Activated naive CD4-positive, alpha-beta T cell treated with anti-CD3 and anti-CD28 coated beads, Interleukin-2, amount 50 U/mL, for 24 hours (primary cell): ENCODE results near the gene CCDC43.
A peak's percentile ranks its signal among the peaks of the same experiment; 100 is the strongest.
"Not testable (repeated sequence)": the region's sequence is repeated elsewhere in the genome, so short reads cannot be mapped to it uniquely, and the experiment has no call there.

Experiments
- H3K27ac Mint-ChIP-seq: one replicate; pipeline ENCODE4 v1.8.0; 2021; ENCODE audit warnings: mild to moderate bottlenecking, mixed read lengths
- H3K27me3 Mint-ChIP-seq: one replicate; pipeline ENCODE4 v1.8.0; 2021; ENCODE audit warnings: mixed read lengths
- H3K36me3 Mint-ChIP-seq: one replicate; pipeline ENCODE4 v1.8.0; 2021; ENCODE audit warnings: mixed read lengths
- H3K4me1 Mint-ChIP-seq: one replicate; pipeline ENCODE4 v1.8.0; 2021; ENCODE audit warnings: mixed read lengths
- H3K4me3 Mint-ChIP-seq: one replicate; pipeline ENCODE4 v1.8.0; 2021; ENCODE audit warnings: mild to moderate bottlenecking, mixed read lengths
- H3K9me3 Mint-ChIP-seq: one replicate; pipeline ENCODE4 v1.8.0; 2021; ENCODE audit warnings: mixed read lengths

The CCDC43 gene

DNA sequence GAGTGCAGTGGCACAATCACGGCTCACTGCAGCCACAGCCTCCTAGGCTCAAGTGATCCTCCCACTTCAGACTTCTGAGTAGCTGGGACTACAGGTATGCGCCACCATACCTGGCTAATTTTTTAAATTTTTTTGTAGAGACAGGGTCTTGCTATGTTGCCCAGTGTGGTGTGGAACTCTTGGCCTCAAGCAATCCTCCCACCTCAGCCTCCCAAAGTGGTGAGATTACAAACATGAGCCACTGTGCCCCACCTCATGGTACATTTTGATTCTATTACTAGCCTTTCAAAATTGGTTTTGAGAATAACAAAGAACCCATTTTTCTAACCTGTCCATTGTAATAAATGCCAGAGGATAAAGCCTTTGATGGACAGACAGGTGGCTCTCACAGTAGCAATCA is 1.4 kb downstream of the CCDC43 start:
- H3K4me3 Mint-ChIP-seq = peak overlapping the region; percentile 99
- H3K36me3 Mint-ChIP-seq = peaks cover 12% of the 10 kb centered on the region
- peaks cover 50% of the 10 kb centered on the region for H3K4me1 Mint-ChIP-seq
- H3K9me3 Mint-ChIP-seq = no peaks in the 10 kb centered on the region
- H3K27ac Mint-ChIP-seq = no peak overlapping the region
- no peaks in the 10 kb centered on the region for H3K27me3 Mint-ChIP-seq

DNA sequence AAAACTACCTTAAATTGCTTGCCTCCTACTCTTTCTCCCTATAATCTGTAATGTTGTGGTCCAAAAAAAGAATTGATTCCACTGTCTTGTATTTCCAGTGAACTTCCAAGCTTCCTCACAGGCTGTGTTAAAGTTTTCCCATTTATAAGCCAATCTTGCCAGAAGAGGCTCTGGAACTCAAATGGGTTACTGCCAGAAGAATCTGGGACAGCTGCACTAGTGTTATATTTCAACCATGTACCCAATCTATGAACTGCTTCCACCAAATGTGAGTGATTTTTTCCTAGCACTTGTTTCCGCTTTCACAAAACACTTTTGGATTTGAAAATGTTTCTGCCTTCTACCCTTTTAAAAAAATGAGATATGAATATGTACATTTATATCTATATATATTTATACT is 1.8 kb downstream of the CCDC43 start:
- H3K4me3 Mint-ChIP-seq = no peak overlapping the region
- H3K27ac Mint-ChIP-seq = no peak overlapping the region
- H3K27me3 Mint-ChIP-seq = no peaks in the 10 kb centered on the region
- H3K36me3 Mint-ChIP-seq = peaks cover 12% of the 10 kb centered on the region
- H3K4me1 Mint-ChIP-seq = peaks cover 50% of the 10 kb centered on the region
- no peaks in the 10 kb centered on the region for H3K9me3 Mint-ChIP-seq

DNA sequence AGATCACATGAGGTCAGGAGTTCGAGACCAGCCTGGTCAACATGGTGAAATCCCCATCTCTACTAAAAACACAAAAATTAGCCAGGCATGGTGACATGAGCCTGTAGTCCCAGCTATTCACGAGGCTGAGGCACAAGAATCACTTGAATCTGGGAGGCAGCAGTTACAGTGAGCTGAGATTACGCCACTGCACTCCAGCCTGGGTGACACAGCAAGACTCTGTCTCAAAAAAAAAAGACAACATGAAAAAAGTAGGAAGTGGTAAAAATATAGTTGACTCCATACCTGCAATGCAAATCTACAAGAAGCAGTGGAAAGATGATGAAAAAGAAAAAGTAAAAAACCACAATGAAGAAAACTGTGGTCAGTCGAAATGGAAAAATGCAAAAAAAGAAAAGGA is 6.3 kb downstream of the CCDC43 start:
- not testable (repeated sequence) for H3K27me3 Mint-ChIP-seq, H3K9me3 Mint-ChIP-seq, H3K4me3 Mint-ChIP-seq, H3K27ac Mint-ChIP-seq
- peaks cover 16% of the 10 kb centered on the region for H3K36me3 Mint-ChIP-seq
- H3K4me1 Mint-ChIP-seq = peaks cover 25% of the 10 kb centered on the region

DNA sequence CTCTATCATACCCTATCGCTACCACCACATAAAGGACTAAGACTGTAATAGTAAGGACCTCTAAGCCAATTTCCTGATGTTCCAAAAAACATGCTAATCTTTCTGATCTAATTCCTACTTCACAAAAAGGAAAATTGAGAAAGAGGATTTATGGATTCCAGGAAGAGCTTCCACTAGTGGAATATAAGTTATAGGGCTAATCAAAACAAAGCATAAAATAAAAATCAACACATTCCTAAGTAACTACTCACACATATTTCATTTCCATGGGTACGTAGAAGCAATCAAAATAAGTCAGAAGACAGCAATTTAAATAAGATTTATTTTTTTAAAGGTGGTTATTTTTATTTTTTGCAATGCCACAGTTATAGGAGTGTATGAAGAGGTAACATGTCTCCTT is 12.4 kb downstream of the CCDC43 start:
- no peaks in the 10 kb centered on the region for H3K27me3 Mint-ChIP-seq
- H3K4me3 Mint-ChIP-seq = no peak overlapping the region
- H3K27ac Mint-ChIP-seq = no peak overlapping the region
- H3K9me3 Mint-ChIP-seq = no peaks in the 10 kb centered on the region
- no peaks in the 10 kb centered on the region for H3K4me1 Mint-ChIP-seq
- peaks cover 3% of the 10 kb centered on the region for H3K36me3 Mint-ChIP-seq

DNA sequence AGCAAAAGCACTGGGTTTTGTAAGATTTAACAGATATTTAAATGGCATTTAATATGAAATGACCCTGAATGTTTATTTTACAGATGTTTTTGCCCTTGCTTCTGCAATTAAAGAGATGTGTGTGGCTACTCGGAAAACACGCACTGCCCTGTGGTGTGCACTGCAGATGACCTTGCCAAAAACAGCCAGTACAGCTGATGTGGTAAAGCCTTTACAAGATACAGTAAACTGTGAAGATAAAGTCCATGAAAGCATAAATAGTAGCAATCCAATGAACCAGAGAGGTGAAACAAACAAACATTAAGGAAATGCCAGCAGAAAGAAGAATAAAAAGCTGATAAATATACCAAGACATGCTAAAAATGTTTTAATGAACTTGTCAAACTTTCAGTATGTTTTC is 15.7 kb downstream of the CCDC43 start:
- H3K4me1 Mint-ChIP-seq = no peaks in the 10 kb centered on the region
- peaks cover 2% of the 10 kb centered on the region for H3K36me3 Mint-ChIP-seq
- no peak overlapping the region for H3K27ac Mint-ChIP-seq
- no peak overlapping the region for H3K4me3 Mint-ChIP-seq
- H3K27me3 Mint-ChIP-seq = no peaks in the 10 kb centered on the region
- no peaks in the 10 kb centered on the region for H3K9me3 Mint-ChIP-seq

DNA sequence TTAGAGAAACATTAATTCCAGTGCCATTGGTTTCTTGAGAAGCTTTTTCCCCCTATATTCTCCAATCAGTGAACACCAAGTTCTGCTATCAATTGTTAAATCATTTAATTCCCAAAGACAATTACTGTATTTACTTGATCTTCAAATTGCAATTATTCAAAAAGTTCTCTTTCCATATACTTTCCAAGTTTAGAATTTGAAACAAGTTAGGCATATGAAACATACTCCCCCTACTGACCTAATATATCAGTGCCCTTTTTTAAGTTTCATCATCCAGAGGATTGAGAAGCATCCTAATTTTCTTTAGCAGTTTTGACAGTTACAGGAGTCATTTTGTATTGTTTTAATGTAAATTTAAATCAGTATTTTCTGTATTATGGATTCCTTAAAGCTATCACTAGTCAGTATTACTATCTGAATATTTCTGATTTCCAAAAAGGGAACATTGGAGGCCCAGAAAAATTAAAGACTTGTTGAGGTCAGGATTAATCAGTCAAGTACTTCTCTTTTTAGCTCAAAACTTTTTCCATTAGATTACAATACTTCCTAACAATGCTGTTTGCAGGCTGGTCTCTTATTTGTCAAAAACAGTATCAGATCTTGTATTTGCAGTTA is 17.0 kb downstream of the CCDC43 start:
- Mint-ChIP-seq H3K4me1 (no peaks in the 10 kb centered on the region), H3K27ac (no peak overlapping the region), H3K9me3 (no peaks in the 10 kb centered on the region), H3K27me3 (no peaks in the 10 kb centered on the region), H3K36me3 (no peaks in the 10 kb centered on the region), H3K4me3 (no peak overlapping the region)

DNA sequence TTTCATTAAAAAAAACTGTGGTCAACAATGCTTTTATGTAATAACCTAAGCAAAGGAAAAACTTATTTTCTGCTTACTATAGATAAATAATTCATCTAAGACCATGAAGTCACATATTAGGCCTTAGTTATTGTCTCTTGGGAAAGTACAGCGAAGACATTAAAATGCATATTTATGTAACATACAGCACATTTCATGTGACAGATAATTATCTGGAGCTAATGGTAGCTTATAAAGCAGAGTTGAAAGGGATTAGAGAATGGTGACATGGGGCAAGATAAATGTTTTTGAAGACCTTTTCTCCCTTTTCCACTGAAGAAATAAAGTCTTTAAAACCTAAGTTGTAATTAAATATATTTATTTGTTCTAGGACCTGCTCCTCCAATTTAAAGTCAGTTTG is 23.6 kb downstream of the CCDC43 start:
- Mint-ChIP-seq H3K4me1 (no peaks in the 10 kb centered on the region), H3K36me3 (no peaks in the 10 kb centered on the region), H3K27me3 (no peaks in the 10 kb centered on the region), H3K4me3 (no peak overlapping the region), H3K27ac (no peak overlapping the region), H3K9me3 (no peaks in the 10 kb centered on the region)

DNA sequence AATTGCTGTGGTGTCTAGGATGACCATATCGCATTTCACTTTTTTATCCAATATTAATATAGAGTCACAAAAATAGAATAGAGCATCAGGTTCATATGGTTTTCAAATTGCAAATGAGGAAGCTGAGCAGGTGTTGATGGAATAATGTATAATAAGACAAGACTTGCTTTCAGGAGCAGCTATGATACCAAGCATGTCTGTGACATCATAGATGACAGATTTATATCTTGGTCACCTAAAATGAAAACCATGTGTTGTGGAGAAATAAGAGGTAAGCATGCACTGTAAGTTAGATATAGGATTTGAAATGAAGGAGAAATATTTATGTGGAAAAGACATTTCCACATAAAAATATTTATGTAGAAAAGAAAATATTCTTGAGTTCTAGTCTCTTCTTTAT is 24.7 kb downstream of the CCDC43 start:
- Mint-ChIP-seq H3K4me3 (no peak overlapping the region), H3K9me3 (no peaks in the 10 kb centered on the region), H3K36me3 (no peaks in the 10 kb centered on the region), H3K4me1 (no peaks in the 10 kb centered on the region), H3K27me3 (no peaks in the 10 kb centered on the region), H3K27ac (no peak overlapping the region)

DNA sequence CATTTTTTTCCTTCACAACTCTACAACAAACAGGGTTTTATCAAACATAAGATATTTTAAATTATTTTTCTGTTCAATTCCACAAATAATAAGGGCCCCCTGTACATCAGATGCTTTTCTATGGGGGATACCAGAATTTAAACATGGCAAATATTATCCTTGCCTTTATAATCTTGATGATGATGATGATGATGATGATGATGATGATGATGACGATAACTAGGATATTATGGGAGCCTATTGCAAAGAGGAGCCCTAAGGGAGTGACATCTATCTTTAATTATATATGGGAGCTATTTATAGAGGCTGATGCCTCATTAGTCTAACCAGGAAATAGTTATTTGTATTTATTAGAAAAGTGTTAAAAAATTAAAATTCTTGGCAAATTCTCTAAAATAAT is 26.5 kb downstream of the CCDC43 start:
- no peaks in the 10 kb centered on the region for H3K9me3 Mint-ChIP-seq
- no peaks in the 10 kb centered on the region for H3K36me3 Mint-ChIP-seq
- no peak overlapping the region for H3K4me3 Mint-ChIP-seq
- H3K4me1 Mint-ChIP-seq = no peaks in the 10 kb centered on the region
- no peak overlapping the region for H3K27ac Mint-ChIP-seq
- no peaks in the 10 kb centered on the region for H3K27me3 Mint-ChIP-seq

DNA sequence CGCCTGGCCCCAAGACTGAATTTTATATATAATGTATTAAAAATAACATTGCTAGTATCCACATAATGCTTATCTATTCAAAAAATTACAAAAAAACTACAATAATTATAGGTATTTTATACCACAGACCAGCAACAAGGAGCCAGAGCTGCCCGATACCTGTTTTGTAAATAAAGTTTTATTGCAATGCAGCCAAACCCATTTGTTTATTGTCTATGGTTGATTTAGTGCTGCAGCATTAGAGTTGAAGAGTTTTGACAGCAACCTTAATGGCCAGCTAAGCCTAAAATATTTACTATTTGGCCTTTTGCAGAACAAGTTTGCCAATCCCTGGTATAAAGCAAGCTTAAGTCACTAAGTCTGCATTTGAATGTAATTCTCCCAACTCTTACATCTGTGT is 27.7 kb downstream of the CCDC43 start:
- H3K4me1 Mint-ChIP-seq = peaks cover 3% of the 10 kb centered on the region
- peaks cover 2% of the 10 kb centered on the region for H3K36me3 Mint-ChIP-seq
- H3K27ac Mint-ChIP-seq = no peak overlapping the region
- H3K9me3 Mint-ChIP-seq = no peaks in the 10 kb centered on the region
- H3K27me3 Mint-ChIP-seq = peaks cover 3% of the 10 kb centered on the region
- no peak overlapping the region for H3K4me3 Mint-ChIP-seq

DNA sequence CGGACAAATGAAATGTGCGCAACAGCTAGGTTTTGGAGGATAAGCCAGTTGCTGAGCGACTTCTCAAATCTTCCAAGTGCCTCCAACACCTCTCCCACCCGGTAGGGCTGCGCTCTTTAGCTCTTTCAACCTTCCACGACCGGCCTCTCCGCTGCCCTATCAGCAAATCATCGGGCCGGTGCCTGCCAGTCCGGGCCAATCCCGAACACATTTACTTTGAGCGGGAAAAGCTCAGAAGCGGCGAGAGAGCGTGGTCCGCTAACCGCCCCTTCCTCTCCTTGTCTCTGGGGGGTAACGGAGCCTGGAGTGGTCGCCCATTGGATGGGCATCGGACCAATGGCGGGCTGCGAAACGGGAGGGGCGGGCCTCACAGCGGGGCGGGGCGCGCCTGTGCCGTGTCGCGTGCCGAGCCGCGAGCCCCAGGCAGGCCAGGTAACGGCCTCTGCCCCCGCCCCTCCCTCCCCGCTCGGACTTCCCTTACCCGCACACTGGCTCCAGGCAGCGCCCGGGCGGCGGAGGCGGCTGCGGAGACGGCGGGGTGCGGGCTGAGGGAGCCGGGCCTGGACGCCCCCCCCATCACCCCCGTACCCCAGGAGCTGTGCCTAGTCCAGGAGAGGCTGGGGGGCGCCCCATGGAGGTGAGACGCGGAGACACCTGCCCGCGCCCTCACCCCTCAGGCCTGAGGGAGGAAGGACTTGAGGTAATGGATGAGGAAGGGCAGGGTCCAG is 33.4 kb downstream of the CCDC43 start, which contains the start of gene MEIOC:
Gene MEIOC, plus strand, starts transcription at position 486 of the 728 bp plus-strand sequence. Its CDS starts 146 bp downstream, at position 632.
- H3K27ac Mint-ChIP-seq = peak within 1 kb of the TSS; percentile 59
- H3K9me3 Mint-ChIP-seq = no peaks in the 10 kb centered on the region
- peaks cover 19% of the 10 kb centered on the region for H3K27me3 Mint-ChIP-seq
- peaks cover 9% of the 10 kb centered on the region for H3K4me1 Mint-ChIP-seq
- peak within 1 kb of the TSS; percentile 73 for H3K4me3 Mint-ChIP-seq
- peaks cover 2% of the 10 kb centered on the region for H3K36me3 Mint-ChIP-seq

DNA sequence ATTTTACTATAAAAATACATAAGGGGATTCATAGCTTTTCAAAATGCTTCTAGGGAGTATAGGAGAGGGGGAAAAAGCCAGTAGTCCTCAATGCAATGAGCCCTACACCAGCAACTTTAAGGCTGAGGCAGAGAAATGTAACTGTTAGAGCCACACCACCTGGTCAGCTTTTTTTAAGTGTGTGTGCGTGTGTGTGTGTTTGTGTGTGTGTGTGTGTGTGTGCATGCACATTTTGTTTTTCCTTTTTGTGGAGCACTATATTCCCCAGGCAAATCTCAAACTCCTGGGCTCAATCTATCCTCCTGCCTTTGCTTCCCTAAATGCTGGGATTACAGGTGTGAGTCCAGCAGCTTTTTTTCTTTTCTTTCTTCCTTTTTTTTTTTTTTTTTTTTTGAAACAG is 35.6 kb downstream of the CCDC43 start:
- H3K27me3 Mint-ChIP-seq = peaks cover 21% of the 10 kb centered on the region
- peaks cover 2% of the 10 kb centered on the region for H3K36me3 Mint-ChIP-seq
- no peak overlapping the region for H3K4me3 Mint-ChIP-seq
- H3K9me3 Mint-ChIP-seq = no peaks in the 10 kb centered on the region
- H3K4me1 Mint-ChIP-seq = peaks cover 9% of the 10 kb centered on the region
- H3K27ac Mint-ChIP-seq = peak overlapping the region; percentile 55

DNA sequence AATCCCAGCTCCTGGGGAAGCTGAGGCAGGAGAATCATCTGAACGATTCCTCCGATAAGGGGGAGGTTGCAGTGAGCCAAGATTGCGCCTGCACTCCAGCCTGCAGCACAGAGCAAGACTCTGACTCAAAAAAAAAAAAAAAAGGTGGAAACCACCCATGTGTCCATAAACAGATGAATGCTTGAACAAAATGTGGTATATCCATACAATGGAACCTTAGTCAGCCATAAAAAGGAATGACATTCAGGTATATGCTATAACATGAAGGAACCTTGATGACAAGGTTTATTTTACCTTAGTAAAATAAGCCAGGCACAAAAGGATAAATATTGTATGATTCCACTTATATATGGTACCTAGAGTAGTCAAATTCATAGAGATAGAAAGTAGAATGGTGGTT is 36.2 kb downstream of the CCDC43 start:
- Mint-ChIP-seq H3K4me3 (no peak overlapping the region), H3K27me3 (peaks cover 21% of the 10 kb centered on the region), H3K9me3 (no peaks in the 10 kb centered on the region), H3K27ac (peak overlapping the region; percentile 41), H3K4me1 (peaks cover 9% of the 10 kb centered on the region), H3K36me3 (peaks cover 2% of the 10 kb centered on the region)

DNA sequence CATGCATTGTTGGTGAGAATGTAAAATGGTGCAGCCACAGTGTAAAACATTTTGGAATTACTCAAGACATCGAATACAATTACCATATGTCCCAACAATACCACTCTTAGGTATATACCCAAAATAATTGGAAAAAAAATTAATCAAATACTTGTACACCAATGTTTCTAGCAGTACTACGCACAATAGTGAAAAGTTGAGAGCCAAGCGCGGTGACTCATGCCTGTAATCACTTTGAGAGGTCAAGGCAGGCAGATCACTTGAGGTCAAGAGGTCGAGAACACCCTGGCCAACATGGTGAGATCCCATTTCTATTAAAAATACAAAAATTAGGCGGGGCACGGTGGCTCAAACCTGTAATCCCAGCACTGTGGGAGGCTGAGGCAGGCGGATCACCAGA is 36.8 kb downstream of the CCDC43 start:
- Mint-ChIP-seq H3K27ac (no peak overlapping the region), H3K9me3 (no peaks in the 10 kb centered on the region), H3K4me1 (peaks cover 9% of the 10 kb centered on the region), H3K27me3 (peaks cover 21% of the 10 kb centered on the region), H3K4me3 (no peak overlapping the region), H3K36me3 (peaks cover 2% of the 10 kb centered on the region)

DNA sequence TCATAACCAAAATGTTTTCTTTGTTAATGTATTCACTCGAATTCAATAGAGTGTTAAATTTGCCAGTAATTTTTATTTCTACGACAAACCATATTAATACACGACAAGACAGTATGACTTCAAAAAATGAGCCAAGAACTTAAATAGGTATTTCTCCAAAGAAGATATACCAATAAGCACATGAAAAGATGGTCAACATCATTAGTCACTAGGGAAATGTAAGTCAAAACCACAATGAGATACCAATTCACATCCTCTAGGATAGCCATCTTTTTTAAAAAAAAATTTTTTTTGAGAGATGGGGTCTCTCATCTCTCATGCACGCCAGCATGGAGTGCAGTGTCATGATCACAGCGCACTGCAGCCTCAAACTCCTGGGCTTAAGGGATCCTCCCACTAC is 38.3 kb downstream of the CCDC43 start:
- Mint-ChIP-seq H3K36me3 (no peaks in the 10 kb centered on the region), H3K4me3 (no peak overlapping the region), H3K27me3 (peaks cover 17% of the 10 kb centered on the region), H3K4me1 (peaks cover 5% of the 10 kb centered on the region), H3K9me3 (no peaks in the 10 kb centered on the region), H3K27ac (no peak overlapping the region)

DNA sequence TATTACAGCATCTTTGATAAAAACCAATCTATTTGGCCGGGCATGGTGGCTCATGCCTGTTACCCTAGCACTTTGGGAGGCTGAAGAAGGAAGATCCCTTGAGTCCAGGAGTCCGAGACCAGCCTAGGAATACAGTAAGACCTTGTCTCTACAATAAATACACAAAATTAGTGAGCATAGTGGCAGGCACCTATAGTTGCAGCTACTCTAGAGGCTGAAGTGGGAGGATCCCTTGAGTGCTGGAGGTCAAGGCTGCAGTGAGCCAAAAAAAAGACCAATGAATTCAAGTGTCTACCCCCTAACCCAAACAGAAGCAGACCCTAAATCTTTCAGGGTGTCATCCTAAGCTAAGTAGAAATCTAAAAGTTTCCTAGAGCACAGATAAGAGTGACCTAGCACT is 40.6 kb downstream of the CCDC43 start:
- H3K27ac Mint-ChIP-seq = no peak overlapping the region
- no peak overlapping the region for H3K4me3 Mint-ChIP-seq
- H3K27me3 Mint-ChIP-seq = peaks cover 9% of the 10 kb centered on the region
- H3K9me3 Mint-ChIP-seq = no peaks in the 10 kb centered on the region
- no peaks in the 10 kb centered on the region for H3K36me3 Mint-ChIP-seq
- no peaks in the 10 kb centered on the region for H3K4me1 Mint-ChIP-seq

DNA sequence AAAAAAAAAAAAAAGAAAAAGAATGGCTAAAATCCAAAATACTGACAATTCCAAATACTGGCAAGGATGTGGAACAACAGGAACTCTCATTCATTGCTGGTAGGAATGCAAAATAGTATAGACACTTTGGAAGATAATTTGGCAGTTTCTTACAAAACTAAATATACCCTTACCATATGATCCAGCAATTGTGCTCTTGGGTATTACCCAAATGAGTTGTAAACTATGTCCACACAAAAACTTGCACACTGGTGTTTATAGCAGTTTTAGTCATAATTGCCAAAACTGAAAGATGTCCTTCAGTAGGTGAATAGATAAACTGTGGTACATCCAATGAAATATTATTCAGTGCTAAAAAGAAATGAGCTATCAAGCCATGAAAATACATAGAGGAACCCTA is 41.8 kb downstream of the CCDC43 start:
- H3K4me3 Mint-ChIP-seq = no peak overlapping the region
- H3K27me3 Mint-ChIP-seq = peaks cover 10% of the 10 kb centered on the region
- H3K9me3 Mint-ChIP-seq = no peaks in the 10 kb centered on the region
- no peak overlapping the region for H3K27ac Mint-ChIP-seq
- H3K4me1 Mint-ChIP-seq = no peaks in the 10 kb centered on the region
- no peaks in the 10 kb centered on the region for H3K36me3 Mint-ChIP-seq
